Liver (tissue), 9 donors: ENCODE data around the gene TAS2R8. TPM values are rescaled to one million over a fixed set of nuclear protein-coding genes. Genes with fewer than 3 reads are reported as not detected.

Experiments used
- DNase-seq: peaks from one replicate; pipeline ENCODE4 v3.0.0-alpha.2; 2017; ENCODE audit warnings: low spot score
- H3K27ac ChIP-seq, 2 donors: one replicate each; pipeline ENCODE4 v1.7.0; 2013; ENCODE audit warnings: inconsistent platforms in 2 of 2, low read length in 2 of 2, control low read depth in 1 of 2, low read depth in 1 of 2, mild to moderate bottlenecking in 1 of 2
- H3K27me3 ChIP-seq, 4 donors: one replicate each; pipeline versions ENCODE4 v1.6.1 to v1.7.0; 2013; ENCODE audit warnings: low read length in 3 of 4, inconsistent platforms in 1 of 4, mild to moderate bottlenecking in 1 of 4, moderate library complexity in 1 of 4; ENCODE audit not compliant: control insufficient read depth in 4 of 4, insufficient read depth in 4 of 4
- H3K36me3 ChIP-seq, 4 donors: one replicate each; pipeline versions ENCODE4 v1.6.1 to v1.7.0; 2013; ENCODE audit warnings: low read length in 3 of 4, mild to moderate bottlenecking in 3 of 4, low read depth in 1 of 4, moderate library complexity in 1 of 4; ENCODE audit not compliant: control insufficient read depth in 4 of 4, insufficient read depth in 3 of 4
- H3K4me1 ChIP-seq, 4 donors: one replicate each; pipeline versions ENCODE4 v1.6.1 to v1.7.0; 2013; ENCODE audit warnings: low read length in 3 of 4, mild to moderate bottlenecking in 3 of 4, moderate library complexity in 1 of 4; ENCODE audit not compliant: control insufficient read depth in 4 of 4, insufficient read depth in 4 of 4
- H3K4me3 ChIP-seq, 3 donors: one replicate each; pipeline versions ENCODE4 v1.6.1 to v1.7.0; 2013; ENCODE audit warnings: low read length in 3 of 3, control low read depth in 1 of 3, low read depth in 1 of 3, mild to moderate bottlenecking in 1 of 3
- H3K9ac ChIP-seq, 2 donors: one replicate each; pipeline ENCODE4 v1.7.0; 2013; ENCODE audit warnings: low read length in 2 of 2, mild to moderate bottlenecking in 2 of 2, moderate library complexity in 2 of 2, control low read depth in 1 of 2, low read depth in 1 of 2
- H3K9me3 ChIP-seq, 4 donors: one replicate each; pipeline versions ENCODE4 v1.6.1 to v1.7.0; 2013; ENCODE audit warnings: low read length in 3 of 4; ENCODE audit not compliant: control insufficient read depth in 4 of 4
- CTCF ChIP-seq: fragments of 150-350 bp; IDR thresholded peaks from 2 replicates; pipeline ENCODE4 v1.5.1; 2017; ENCODE audit warnings: improper control_type of control experiment, low read depth, low read length; ENCODE audit not compliant: missing input control
- EGR1 ChIP-seq, 2 donors: IDR thresholded peaks; 2 replicates each; pipeline ENCODE4 v1.6.1; 2016 to 2018; ENCODE audit warnings: antibody characterized with exemption in 2 of 2, low read depth in 2 of 2
- FOXA1 ChIP-seq: IDR thresholded peaks from 2 replicates; pipeline ENCODE4 v1.6.1; 2016; ENCODE audit warnings: antibody characterized with exemption
- FOXA2 ChIP-seq: IDR thresholded peaks from 2 replicates; pipeline ENCODE4 v1.6.1; 2016; ENCODE audit warnings: antibody characterized with exemption
- GABPA ChIP-seq, 2 donors: IDR thresholded peaks in 1 of 2; conservative IDR thresholded peaks in 1 of 2; 2 replicates each; pipeline ENCODE4 v1.6.1; 2016; ENCODE audit warnings: antibody characterized with exemption in 2 of 2, mild to moderate bottlenecking in 1 of 2, moderate library complexity in 1 of 2
- HNF4A ChIP-seq, 2 donors: conservative IDR thresholded peaks; 2 replicates each; pipeline ENCODE4 v1.6.1; 2016; ENCODE audit warnings: antibody characterized with exemption in 2 of 2, mild to moderate bottlenecking in 2 of 2
- HNF4G ChIP-seq: IDR thresholded peaks from 2 replicates; pipeline ENCODE4 v1.6.1; 2016; ENCODE audit warnings: antibody characterized with exemption
- JUND ChIP-seq, 2 donors: IDR thresholded peaks; 2 replicates each; pipeline ENCODE4 v1.6.1; 2016; ENCODE audit warnings: antibody characterized with exemption in 2 of 2
- NR2F2 ChIP-seq: IDR thresholded peaks from 2 replicates; pipeline ENCODE4 v1.6.1; 2016; ENCODE audit warnings: antibody characterized with exemption
- RAD21 ChIP-seq, 2 donors: IDR thresholded peaks; 2 replicates each; pipeline ENCODE4 v1.6.1; 2016; ENCODE audit warnings: antibody characterized with exemption in 2 of 2, mild to moderate bottlenecking in 2 of 2
- RXRA ChIP-seq, 2 donors: IDR thresholded peaks; 2 replicates each; pipeline ENCODE4 v1.6.1; 2017 to 2018; ENCODE audit warnings: antibody characterized with exemption in 2 of 2, mild to moderate bottlenecking in 1 of 2
- SP1 ChIP-seq: IDR thresholded peaks from 2 replicates; pipeline ENCODE4 v1.6.1; 2018; ENCODE audit warnings: antibody characterized with exemption, mild to moderate bottlenecking
- TAF1 ChIP-seq: conservative IDR thresholded peaks from 2 replicates; pipeline ENCODE4 v1.6.1; 2016; ENCODE audit warnings: antibody characterized with exemption, mild to moderate bottlenecking
- YY1 ChIP-seq: IDR thresholded peaks from 2 replicates; pipeline ENCODE4 v1.6.1; 2016; ENCODE audit warnings: antibody characterized with exemption, mild to moderate bottlenecking
- WGBS: extraction: QIAGEN DNeasy Blood & Tissue Kit; methylation state at CpG from one replicate; pipeline ENCODE4 v1.1.7; 2013; 5-methylcytosine and 5-hydroxymethylcytosine counted together
- polyA plus RNA-seq, 2 donors: library from polyadenylated mRNA; stranded (reverse) in 1 of 2; unstranded in 1 of 2; fragments of 200-250 nt in 1 of 2; fragments of >200 nt in 1 of 2; fragmentation: Nextera tagmentation in 1 of 2; extraction: Ambion mirVana in 1 of 2; gene quantifications; one replicate each; pipeline versions ENCODE4 v1.2.1 to v1.2.3, GENCODE V29; 2013 to 2015
- total RNA-seq, 2 donors: library from RNA; depleted of rRNA; stranded (reverse); fragments of >200 nt; gene quantifications; one replicate each; pipeline ENCODE4 v1.2.3, GENCODE V29; 2014
- TF ChIP-seq, protein P1 (sequence below): IDR thresholded peaks from 2 replicates; pipeline ENCODE4 v1.6.1; 2016; ENCODE audit warnings: antibody characterized with exemption
- TF ChIP-seq, protein P2 (sequence below): IDR thresholded peaks from 2 replicates; pipeline ENCODE4 v1.6.1; 2016; ENCODE audit warnings: antibody characterized with exemption, mild to moderate bottlenecking
- TF ChIP-seq, protein P3 (sequence below): IDR thresholded peaks from 2 replicates; pipeline ENCODE4 v1.6.1; 2016; ENCODE audit warnings: antibody characterized with exemption
- TF ChIP-seq, protein P4 (sequence below): IDR thresholded peaks from 2 replicates; pipeline ENCODE4 v1.6.1; 2016; ENCODE audit warnings: antibody characterized with exemption
- donor health status: healthy.
- donor health status: healthy.
- donor health status: healthy.
- donor health status: healthy.
- donor health status: healthy.

Gene TAS2R8
- total and polyA plus RNA-seq, 4 donors, result 0.25 TPM; not detected in 3

DNA sequence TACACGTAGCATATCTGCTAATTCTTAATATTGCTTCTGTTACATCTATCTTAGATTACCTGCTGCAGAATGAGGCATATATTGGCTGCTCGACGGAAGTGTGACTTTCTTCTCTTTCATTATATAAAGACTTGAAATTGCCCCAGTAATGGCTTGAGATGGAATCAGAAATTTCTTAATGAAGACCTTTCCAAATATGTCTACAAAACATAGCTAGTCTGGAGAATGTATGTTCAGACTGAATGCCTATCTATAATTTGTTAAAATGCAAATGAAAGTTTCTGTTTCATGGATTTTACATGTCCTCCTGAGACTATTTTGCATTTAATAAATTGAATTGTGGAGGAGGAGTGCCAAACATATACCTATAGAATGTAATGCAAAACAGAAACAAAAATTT lies 19.2 kb upstream of the TAS2R8 start, which contains the start of gene TAS2R10:
Gene TAS2R10 (minus strand): TSS at position 101 of the 400 bp plus-strand sequence. CDS start 89 bp downstream, at position 12.
- H3K9ac ChIP-seq, result no peak within 1 kb of the TSS
- no peaks in the 10 kb centered on the region for H3K4me1 ChIP-seq
- TF ChIP-seq, protein P1, sequence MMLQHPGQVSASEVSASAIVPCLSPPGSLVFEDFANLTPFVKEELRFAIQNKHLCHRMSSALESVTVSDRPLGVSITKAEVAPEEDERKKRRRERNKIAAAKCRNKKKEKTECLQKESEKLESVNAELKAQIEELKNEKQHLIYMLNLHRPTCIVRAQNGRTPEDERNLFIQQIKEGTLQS, result no peak
- no peak for TF ChIP-seq NR2F2
- TF ChIP-seq GABPA (IDR thresholded peaks at IDR 0.05 in 1 of 2, conservative IDR thresholded peaks at IDR 0.05 in 1 of 2), result no peak
- TF ChIP-seq JUND (IDR thresholded peaks at IDR 0.05), result no peak
- TF ChIP-seq TAF1, result no peak
- no peak for TF ChIP-seq FOXA1
- no peak for TF ChIP-seq EGR1 (IDR thresholded peaks at IDR 0.05; ENCODE audit: low read depth in 2 of 2)
- TF ChIP-seq YY1, result no peak
- no peak for TF ChIP-seq HNF4G
- TF ChIP-seq, protein P2, sequence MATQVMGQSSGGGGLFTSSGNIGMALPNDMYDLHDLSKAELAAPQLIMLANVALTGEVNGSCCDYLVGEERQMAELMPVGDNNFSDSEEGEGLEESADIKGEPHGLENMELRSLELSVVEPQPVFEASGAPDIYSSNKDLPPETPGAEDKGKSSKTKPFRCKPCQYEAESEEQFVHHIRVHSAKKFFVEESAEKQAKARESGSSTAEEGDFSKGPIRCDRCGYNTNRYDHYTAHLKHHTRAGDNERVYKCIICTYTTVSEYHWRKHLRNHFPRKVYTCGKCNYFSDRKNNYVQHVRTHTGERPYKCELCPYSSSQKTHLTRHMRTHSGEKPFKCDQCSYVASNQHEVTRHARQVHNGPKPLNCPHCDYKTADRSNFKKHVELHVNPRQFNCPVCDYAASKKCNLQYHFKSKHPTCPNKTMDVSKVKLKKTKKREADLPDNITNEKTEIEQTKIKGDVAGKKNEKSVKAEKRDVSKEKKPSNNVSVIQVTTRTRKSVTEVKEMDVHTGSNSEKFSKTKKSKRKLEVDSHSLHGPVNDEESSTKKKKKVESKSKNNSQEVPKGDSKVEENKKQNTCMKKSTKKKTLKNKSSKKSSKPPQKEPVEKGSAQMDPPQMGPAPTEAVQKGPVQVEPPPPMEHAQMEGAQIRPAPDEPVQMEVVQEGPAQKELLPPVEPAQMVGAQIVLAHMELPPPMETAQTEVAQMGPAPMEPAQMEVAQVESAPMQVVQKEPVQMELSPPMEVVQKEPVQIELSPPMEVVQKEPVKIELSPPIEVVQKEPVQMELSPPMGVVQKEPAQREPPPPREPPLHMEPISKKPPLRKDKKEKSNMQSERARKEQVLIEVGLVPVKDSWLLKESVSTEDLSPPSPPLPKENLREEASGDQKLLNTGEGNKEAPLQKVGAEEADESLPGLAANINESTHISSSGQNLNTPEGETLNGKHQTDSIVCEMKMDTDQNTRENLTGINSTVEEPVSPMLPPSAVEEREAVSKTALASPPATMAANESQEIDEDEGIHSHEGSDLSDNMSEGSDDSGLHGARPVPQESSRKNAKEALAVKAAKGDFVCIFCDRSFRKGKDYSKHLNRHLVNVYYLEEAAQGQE, result no peak
- TF ChIP-seq FOXA2, result no peak
- no peak for TF ChIP-seq RXRA (IDR thresholded peaks at IDR 0.05)
- no peak for TF ChIP-seq CTCF
- TF ChIP-seq SP1, result no peak
- TF ChIP-seq RAD21 (IDR thresholded peaks at IDR 0.05), result no peak
- no peak for TF ChIP-seq HNF4A (conservative IDR thresholded peaks at IDR 0.05)
- TF ChIP-seq, protein P3, sequence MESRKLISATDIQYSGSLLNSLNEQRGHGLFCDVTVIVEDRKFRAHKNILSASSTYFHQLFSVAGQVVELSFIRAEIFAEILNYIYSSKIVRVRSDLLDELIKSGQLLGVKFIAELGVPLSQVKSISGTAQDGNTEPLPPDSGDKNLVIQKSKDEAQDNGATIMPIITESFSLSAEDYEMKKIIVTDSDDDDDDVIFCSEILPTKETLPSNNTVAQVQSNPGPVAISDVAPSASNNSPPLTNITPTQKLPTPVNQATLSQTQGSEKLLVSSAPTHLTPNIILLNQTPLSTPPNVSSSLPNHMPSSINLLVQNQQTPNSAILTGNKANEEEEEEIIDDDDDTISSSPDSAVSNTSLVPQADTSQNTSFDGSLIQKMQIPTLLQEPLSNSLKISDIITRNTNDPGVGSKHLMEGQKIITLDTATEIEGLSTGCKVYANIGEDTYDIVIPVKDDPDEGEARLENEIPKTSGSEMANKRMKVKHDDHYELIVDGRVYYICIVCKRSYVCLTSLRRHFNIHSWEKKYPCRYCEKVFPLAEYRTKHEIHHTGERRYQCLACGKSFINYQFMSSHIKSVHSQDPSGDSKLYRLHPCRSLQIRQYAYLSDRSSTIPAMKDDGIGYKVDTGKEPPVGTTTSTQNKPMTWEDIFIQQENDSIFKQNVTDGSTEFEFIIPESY, result no peak
- TF ChIP-seq, protein P4, sequence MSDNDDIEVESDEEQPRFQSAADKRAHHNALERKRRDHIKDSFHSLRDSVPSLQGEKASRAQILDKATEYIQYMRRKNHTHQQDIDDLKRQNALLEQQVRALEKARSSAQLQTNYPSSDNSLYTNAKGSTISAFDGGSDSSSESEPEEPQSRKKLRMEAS, result no peak
- no peak within 1 kb of the TSS for H3K27ac ChIP-seq
- no peak for DNase-seq
- no peaks in the 10 kb centered on the region for H3K9me3 ChIP-seq
- H3K27me3 ChIP-seq, result no peaks in the 10 kb centered on the region
- 97% methylated on average over 3 of the region's 3 CpGs for WGBS
- H3K36me3 ChIP-seq, result no peaks in the 10 kb centered on the region
- no peak within 1 kb of the TSS for H3K4me3 ChIP-seq
